ENCODE data around the gene XYLB. TPM values are rescaled to one million over a fixed set of nuclear protein-coding genes. Genes with fewer than 3 reads are reported as not detected.

Gene XYLB
- polyA plus RNA-seq, 1 of the 3 experiments (the other 2 are of a cell fraction), result 2.7 TPM

DNA sequence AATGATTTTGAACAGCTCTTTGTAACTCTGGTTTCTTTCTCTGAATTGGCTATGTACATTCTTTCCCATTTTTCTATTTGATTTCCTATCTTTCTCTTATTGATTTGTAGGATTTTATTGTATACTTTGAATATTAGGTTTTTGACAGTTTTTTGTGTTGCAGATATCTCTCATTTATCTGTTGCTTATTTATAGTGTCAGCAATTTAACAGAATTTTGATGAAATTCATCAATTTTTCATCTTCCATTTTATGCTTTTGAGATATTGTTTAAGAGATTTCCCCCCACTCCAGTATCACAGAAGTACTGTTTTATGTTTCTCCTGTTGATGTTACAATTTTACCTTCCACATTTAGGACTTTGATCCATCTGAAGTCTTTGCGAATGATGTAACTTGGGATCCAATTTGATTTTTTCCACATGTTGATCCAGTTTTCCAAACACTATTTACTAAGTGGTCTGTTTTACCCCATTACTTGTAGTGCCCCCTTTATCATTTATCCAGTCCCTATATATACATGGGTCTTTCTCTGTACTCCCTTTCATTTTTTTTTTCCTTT lies 46.1 kb downstream of the XYLB start (continued):
- TF ChIP-seq, protein P1, sequence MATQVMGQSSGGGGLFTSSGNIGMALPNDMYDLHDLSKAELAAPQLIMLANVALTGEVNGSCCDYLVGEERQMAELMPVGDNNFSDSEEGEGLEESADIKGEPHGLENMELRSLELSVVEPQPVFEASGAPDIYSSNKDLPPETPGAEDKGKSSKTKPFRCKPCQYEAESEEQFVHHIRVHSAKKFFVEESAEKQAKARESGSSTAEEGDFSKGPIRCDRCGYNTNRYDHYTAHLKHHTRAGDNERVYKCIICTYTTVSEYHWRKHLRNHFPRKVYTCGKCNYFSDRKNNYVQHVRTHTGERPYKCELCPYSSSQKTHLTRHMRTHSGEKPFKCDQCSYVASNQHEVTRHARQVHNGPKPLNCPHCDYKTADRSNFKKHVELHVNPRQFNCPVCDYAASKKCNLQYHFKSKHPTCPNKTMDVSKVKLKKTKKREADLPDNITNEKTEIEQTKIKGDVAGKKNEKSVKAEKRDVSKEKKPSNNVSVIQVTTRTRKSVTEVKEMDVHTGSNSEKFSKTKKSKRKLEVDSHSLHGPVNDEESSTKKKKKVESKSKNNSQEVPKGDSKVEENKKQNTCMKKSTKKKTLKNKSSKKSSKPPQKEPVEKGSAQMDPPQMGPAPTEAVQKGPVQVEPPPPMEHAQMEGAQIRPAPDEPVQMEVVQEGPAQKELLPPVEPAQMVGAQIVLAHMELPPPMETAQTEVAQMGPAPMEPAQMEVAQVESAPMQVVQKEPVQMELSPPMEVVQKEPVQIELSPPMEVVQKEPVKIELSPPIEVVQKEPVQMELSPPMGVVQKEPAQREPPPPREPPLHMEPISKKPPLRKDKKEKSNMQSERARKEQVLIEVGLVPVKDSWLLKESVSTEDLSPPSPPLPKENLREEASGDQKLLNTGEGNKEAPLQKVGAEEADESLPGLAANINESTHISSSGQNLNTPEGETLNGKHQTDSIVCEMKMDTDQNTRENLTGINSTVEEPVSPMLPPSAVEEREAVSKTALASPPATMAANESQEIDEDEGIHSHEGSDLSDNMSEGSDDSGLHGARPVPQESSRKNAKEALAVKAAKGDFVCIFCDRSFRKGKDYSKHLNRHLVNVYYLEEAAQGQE (IDR thresholded peaks at IDR 0.05; ENCODE audit: low read depth, low read length), result no peak
- TF ChIP-seq, protein P2, sequence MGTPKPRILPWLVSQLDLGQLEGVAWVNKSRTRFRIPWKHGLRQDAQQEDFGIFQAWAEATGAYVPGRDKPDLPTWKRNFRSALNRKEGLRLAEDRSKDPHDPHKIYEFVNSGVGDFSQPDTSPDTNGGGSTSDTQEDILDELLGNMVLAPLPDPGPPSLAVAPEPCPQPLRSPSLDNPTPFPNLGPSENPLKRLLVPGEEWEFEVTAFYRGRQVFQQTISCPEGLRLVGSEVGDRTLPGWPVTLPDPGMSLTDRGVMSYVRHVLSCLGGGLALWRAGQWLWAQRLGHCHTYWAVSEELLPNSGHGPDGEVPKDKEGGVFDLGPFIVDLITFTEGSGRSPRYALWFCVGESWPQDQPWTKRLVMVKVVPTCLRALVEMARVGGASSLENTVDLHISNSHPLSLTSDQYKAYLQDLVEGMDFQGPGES (IDR thresholded peaks at IDR 0.05; ENCODE audit: low read depth, low read length), result no peak
- TF ChIP-seq SIN3A (IDR thresholded peaks at IDR 0.05; ENCODE audit: borderline replicate concordance, low read depth, low read length), result no peak
- no peak for TF ChIP-seq FOXJ3 (CRISPR knock-in tag; IDR thresholded peaks at IDR 0.05)
- TF ChIP-seq, protein P3, sequence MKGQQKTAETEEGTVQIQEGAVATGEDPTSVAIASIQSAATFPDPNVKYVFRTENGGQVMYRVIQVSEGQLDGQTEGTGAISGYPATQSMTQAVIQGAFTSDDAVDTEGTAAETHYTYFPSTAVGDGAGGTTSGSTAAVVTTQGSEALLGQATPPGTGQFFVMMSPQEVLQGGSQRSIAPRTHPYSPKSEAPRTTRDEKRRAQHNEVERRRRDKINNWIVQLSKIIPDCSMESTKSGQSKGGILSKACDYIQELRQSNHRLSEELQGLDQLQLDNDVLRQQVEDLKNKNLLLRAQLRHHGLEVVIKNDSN (IDR thresholded peaks at IDR 0.05; ENCODE audit: borderline replicate concordance, low read depth), result no peak
- TF ChIP-seq FOXM1 (IDR thresholded peaks at IDR 0.05; ENCODE audit: low read depth), result no peak
- no peak for TF ChIP-seq RXRA (IDR thresholded peaks at IDR 0.05; ENCODE audit: borderline replicate concordance, low read depth)
- TF ChIP-seq MEF2A (IDR thresholded peaks at IDR 0.05; ENCODE audit: borderline replicate concordance, low read depth), result no peak
- TF ChIP-seq EZH2phosphoT487 (IDR thresholded peaks at IDR 0.05; ENCODE audit: borderline replicate concordance, low read depth), result no peak
- TF ChIP-seq TEAD4 (IDR thresholded peaks at IDR 0.05; ENCODE audit: borderline replicate concordance, insufficient read depth), result no peak
- TF ChIP-seq, protein P4, sequence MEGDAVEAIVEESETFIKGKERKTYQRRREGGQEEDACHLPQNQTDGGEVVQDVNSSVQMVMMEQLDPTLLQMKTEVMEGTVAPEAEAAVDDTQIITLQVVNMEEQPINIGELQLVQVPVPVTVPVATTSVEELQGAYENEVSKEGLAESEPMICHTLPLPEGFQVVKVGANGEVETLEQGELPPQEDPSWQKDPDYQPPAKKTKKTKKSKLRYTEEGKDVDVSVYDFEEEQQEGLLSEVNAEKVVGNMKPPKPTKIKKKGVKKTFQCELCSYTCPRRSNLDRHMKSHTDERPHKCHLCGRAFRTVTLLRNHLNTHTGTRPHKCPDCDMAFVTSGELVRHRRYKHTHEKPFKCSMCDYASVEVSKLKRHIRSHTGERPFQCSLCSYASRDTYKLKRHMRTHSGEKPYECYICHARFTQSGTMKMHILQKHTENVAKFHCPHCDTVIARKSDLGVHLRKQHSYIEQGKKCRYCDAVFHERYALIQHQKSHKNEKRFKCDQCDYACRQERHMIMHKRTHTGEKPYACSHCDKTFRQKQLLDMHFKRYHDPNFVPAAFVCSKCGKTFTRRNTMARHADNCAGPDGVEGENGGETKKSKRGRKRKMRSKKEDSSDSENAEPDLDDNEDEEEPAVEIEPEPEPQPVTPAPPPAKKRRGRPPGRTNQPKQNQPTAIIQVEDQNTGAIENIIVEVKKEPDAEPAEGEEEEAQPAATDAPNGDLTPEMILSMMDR (IDR thresholded peaks at IDR 0.05), result no peak
- TF ChIP-seq TAF1 (IDR thresholded peaks at IDR 0.05; ENCODE audit: borderline replicate concordance, low read depth, low read length), result no peak
- TF ChIP-seq RFX5 (IDR thresholded peaks at IDR 0.05; ENCODE audit: low read length), result no peak
- TF ChIP-seq, protein P5, sequence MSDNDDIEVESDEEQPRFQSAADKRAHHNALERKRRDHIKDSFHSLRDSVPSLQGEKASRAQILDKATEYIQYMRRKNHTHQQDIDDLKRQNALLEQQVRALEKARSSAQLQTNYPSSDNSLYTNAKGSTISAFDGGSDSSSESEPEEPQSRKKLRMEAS (IDR thresholded peaks at IDR 0.05; ENCODE audit: low read depth), result no peak
- TF ChIP-seq RAD21 (IDR thresholded peaks at IDR 0.05; ENCODE audit: low read length), result no peak
